ENCODE results near the gene ZNF774.
"Not testable (repeated sequence)": the region's sequence is repeated elsewhere in the genome, so short reads cannot be mapped to it uniquely, and the experiment has no call there.

ZNF774 gene

GRCh38 chr15:90340345-90340744, 11.7 kb upstream of the ZNF774 start:
- DNase-seq (ENCODE audit: insufficient read length, low spot score) (no peak), FAIRE-seq (no peak)
- no peak for TF ChIP-seq PAX5 (IDR thresholded peaks at IDR 0.05; ENCODE audit: insufficient read depth, low read length, severe bottlenecking)
- no peak for TF ChIP-seq TAF1 (IDR thresholded peaks at IDR 0.05; ENCODE audit: low read depth, low read length)
- TF ChIP-seq POU2F2 (IDR thresholded peaks at IDR 0.05; ENCODE audit: low read depth, low read length): no peak
- no peak for TF ChIP-seq POLR2AphosphoS5 (IDR thresholded peaks at IDR 0.05; ENCODE audit: low read depth, low read length)
- no peak for TF ChIP-seq SPI1 (IDR thresholded peaks at IDR 0.05; ENCODE audit: low read depth, low read length)
- TF ChIP-seq POLR2A (IDR thresholded peaks at IDR 0.05; ENCODE audit: low read depth, low read length): no peak

DNA sequence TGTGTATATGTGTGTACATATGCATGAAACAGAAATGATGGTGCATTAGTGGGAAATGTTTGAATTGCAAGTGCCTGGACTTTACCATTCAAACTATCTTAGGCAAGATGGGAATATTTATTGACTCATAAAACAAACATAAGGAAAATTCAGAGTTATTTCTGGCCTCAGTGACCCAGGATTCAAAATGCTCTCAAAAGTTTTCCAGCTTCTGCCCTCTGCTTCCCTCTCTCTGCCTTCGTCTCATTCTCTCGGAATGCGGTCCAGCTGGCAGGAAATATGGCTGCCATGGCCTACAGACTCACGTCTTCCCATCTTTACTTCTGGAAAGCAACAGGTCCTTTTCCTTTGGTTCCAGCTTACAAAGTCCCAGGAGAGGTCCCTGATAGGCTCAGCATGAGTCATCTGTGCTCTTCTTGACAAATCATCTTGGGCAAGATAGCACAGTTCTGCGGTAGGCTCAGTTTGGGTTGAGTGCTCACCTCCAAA, 8.7 kb upstream of the ZNF774 start:
- no peak for TF ChIP-seq PAX5 (IDR thresholded peaks at IDR 0.05; ENCODE audit: insufficient read depth, low read length, severe bottlenecking)
- no peak for TF ChIP-seq POU2F2 (IDR thresholded peaks at IDR 0.05; ENCODE audit: low read depth, low read length)
- TF ChIP-seq POLR2AphosphoS5 (IDR thresholded peaks at IDR 0.05; ENCODE audit: low read depth, low read length): no peak
- TF ChIP-seq POLR2A (IDR thresholded peaks at IDR 0.05; ENCODE audit: low read depth, low read length): no peak
- TF ChIP-seq TAF1 (IDR thresholded peaks at IDR 0.05; ENCODE audit: low read depth, low read length): no peak
- TF ChIP-seq SPI1 (IDR thresholded peaks at IDR 0.05; ENCODE audit: low read depth, low read length): no peak
- FAIRE-seq (no peak), DNase-seq (ENCODE audit: insufficient read length, low spot score) (no peak)

DNA sequence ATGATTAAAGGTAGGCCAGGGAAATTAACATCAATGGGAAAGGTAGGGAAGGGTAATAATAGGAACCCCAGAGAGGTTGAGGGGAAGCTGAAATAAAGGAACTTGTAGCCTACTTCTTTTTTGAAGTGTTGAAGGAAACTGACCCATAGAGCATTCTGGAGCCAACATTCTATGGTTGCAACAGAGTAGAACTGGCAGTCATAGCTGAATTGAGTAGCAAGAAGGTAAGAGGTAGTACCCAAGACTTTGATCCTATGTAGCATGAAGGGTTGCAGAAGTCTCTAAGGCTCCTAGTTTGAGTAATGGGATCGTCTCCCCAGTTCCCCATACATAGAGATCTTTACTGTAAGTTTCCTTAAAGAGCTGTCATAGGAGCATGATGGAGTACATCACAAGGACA, 7.4 kb upstream of the ZNF774 start:
- TF ChIP-seq SPI1 (IDR thresholded peaks at IDR 0.05; ENCODE audit: low read depth, low read length): no peak
- TF ChIP-seq TAF1 (IDR thresholded peaks at IDR 0.05; ENCODE audit: low read depth, low read length): no peak
- no peak for TF ChIP-seq POLR2AphosphoS5 (IDR thresholded peaks at IDR 0.05; ENCODE audit: low read depth, low read length)
- no peak for TF ChIP-seq PAX5 (IDR thresholded peaks at IDR 0.05; ENCODE audit: insufficient read depth, low read length, severe bottlenecking)
- TF ChIP-seq POU2F2 (IDR thresholded peaks at IDR 0.05; ENCODE audit: low read depth, low read length): no peak
- TF ChIP-seq POLR2A (IDR thresholded peaks at IDR 0.05; ENCODE audit: low read depth, low read length): no peak
- DNase-seq (ENCODE audit: insufficient read length, low spot score): no peak
- no peak for FAIRE-seq

GRCh38 chr15:90345857-90346256, 6.2 kb upstream of the ZNF774 start:
- DNase-seq (ENCODE audit: insufficient read length, low spot score) (no peak), FAIRE-seq (no peak)
- TF ChIP-seq POLR2A (IDR thresholded peaks at IDR 0.05; ENCODE audit: low read depth, low read length) (no peak), POU2F2 (IDR thresholded peaks at IDR 0.05; ENCODE audit: low read depth, low read length) (no peak), SPI1 (IDR thresholded peaks at IDR 0.05; ENCODE audit: low read depth, low read length) (no peak), POLR2AphosphoS5 (IDR thresholded peaks at IDR 0.05; ENCODE audit: low read depth, low read length) (no peak), PAX5 (IDR thresholded peaks at IDR 0.05; ENCODE audit: insufficient read depth, low read length, severe bottlenecking) (no peak)

GRCh38 chr15:90347431-90348065, 4.5 kb upstream of the ZNF774 start:
- not testable (repeated sequence) for DNase-seq (ENCODE audit: insufficient read length, low spot score); FAIRE-seq

DNA sequence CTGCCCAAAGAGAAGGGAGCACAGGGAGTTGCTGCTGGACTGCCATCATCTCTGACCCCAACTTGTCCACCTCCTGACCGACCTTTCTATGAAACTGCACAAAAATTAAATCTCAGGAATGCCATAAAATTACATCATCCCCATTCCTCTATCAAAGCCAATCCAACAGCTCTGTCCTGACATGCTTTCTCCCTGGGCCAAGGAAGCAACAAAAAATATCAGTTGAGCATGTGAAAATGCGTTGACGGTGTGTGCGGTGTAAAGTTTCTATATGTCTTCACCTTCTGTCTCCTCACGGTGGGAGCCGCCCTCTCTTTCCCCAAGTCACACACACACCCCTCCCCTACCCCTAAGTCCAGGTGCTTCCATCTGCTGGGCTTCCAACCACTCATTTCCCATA, 3.6 kb upstream of the ZNF774 start:
- TF ChIP-seq POU2F2 (IDR thresholded peaks at IDR 0.05; ENCODE audit: low read depth, low read length) (no peak), SPI1 (IDR thresholded peaks at IDR 0.05; ENCODE audit: low read depth, low read length) (no peak), POLR2A (IDR thresholded peaks at IDR 0.05; ENCODE audit: low read depth, low read length) (no peak), TAF1 (IDR thresholded peaks at IDR 0.05; ENCODE audit: low read depth, low read length) (no peak), PAX5 (IDR thresholded peaks at IDR 0.05; ENCODE audit: insufficient read depth, low read length, severe bottlenecking) (no peak), POLR2AphosphoS5 (IDR thresholded peaks at IDR 0.05; ENCODE audit: low read depth, low read length) (no peak)
- FAIRE-seq (no peak), DNase-seq (ENCODE audit: insufficient read length, low spot score) (no peak)

GRCh38 chr15:90349072-90349471, 3.0 kb upstream of the ZNF774 start:
- DNase-seq (ENCODE audit: insufficient read length, low spot score): no peak
- TF ChIP-seq POLR2A (IDR thresholded peaks at IDR 0.05; ENCODE audit: low read depth, low read length) (no peak), POU2F2 (IDR thresholded peaks at IDR 0.05; ENCODE audit: low read depth, low read length) (no peak), TAF1 (IDR thresholded peaks at IDR 0.05; ENCODE audit: low read depth, low read length) (no peak), POLR2AphosphoS5 (IDR thresholded peaks at IDR 0.05; ENCODE audit: low read depth, low read length) (no peak), SPI1 (IDR thresholded peaks at IDR 0.05; ENCODE audit: low read depth, low read length) (no peak), PAX5 (IDR thresholded peaks at IDR 0.05; ENCODE audit: insufficient read depth, low read length, severe bottlenecking) (no peak)
- no peak for FAIRE-seq

GRCh38 chr15:90349821-90350220, 2.3 kb upstream of the ZNF774 start:
- no peak for TF ChIP-seq SPI1 (IDR thresholded peaks at IDR 0.05; ENCODE audit: low read depth, low read length)
- no peak for TF ChIP-seq PAX5 (IDR thresholded peaks at IDR 0.05; ENCODE audit: insufficient read depth, low read length, severe bottlenecking)
- no peak for TF ChIP-seq POLR2A (IDR thresholded peaks at IDR 0.05; ENCODE audit: low read depth, low read length)
- no peak for TF ChIP-seq POU2F2 (IDR thresholded peaks at IDR 0.05; ENCODE audit: low read depth, low read length)
- no peak for TF ChIP-seq POLR2AphosphoS5 (IDR thresholded peaks at IDR 0.05; ENCODE audit: low read depth, low read length)
- TF ChIP-seq TAF1 (IDR thresholded peaks at IDR 0.05; ENCODE audit: low read depth, low read length): no peak
- FAIRE-seq (no peak), DNase-seq (ENCODE audit: insufficient read length, low spot score) (no peak)

DNA sequence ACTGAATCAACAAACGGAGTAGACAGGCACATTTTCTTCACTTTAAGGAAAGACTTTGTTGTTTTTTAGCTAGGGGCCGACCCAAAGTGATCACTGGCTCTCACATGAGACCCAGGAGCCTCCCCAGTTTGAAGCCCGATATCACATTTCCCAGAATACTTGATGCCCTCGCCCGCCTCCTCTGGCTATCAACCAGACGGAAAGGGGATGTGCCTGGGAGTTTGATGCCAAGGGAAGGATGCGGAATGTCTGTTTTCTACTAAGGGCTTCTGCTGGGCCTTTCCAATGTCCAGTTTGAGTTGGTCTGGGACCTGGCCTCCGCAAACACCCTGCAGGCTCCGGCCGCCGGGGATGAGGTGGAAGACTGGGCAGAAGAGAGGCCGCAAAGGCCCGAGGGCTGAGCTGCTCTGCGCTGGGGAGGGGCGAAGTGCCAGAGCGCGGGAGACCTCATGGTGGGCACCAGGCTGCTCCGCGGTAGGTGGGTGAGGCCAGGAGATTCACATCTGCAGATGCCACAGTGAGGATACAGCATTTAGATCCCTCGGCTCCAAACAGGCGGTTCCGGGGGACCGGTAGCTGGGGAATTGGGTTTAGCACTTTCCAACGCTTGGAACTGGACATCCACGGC, 491 bp upstream of the ZNF774 start:
- TF ChIP-seq POLR2AphosphoS5 (IDR thresholded peaks at IDR 0.05; ENCODE audit: low read depth, low read length): no peak
- TF ChIP-seq POLR2A (IDR thresholded peaks at IDR 0.05; ENCODE audit: low read depth, low read length): no peak
- no peak for TF ChIP-seq PAX5 (IDR thresholded peaks at IDR 0.05; ENCODE audit: insufficient read depth, low read length, severe bottlenecking)
- TF ChIP-seq TAF1 (IDR thresholded peaks at IDR 0.05; ENCODE audit: low read depth, low read length): no peak
- TF ChIP-seq POU2F2 (IDR thresholded peaks at IDR 0.05; ENCODE audit: low read depth, low read length): no peak
- no peak for TF ChIP-seq SPI1 (IDR thresholded peaks at IDR 0.05; ENCODE audit: low read depth, low read length)
- DNase-seq (ENCODE audit: insufficient read length, low spot score) (no peak), FAIRE-seq (no peak)

GRCh38 chr15:90354986-90355385, 2.9 kb downstream of the ZNF774 start:
- TF ChIP-seq POLR2AphosphoS5 (IDR thresholded peaks at IDR 0.05; ENCODE audit: low read depth, low read length) (no peak), POLR2A (IDR thresholded peaks at IDR 0.05; ENCODE audit: low read depth, low read length) (no peak), SPI1 (IDR thresholded peaks at IDR 0.05; ENCODE audit: low read depth, low read length) (no peak), PAX5 (IDR thresholded peaks at IDR 0.05; ENCODE audit: insufficient read depth, low read length, severe bottlenecking) (no peak), POU2F2 (IDR thresholded peaks at IDR 0.05; ENCODE audit: low read depth, low read length) (no peak), TAF1 (IDR thresholded peaks at IDR 0.05; ENCODE audit: low read depth, low read length) (no peak)
- DNase-seq (ENCODE audit: insufficient read length, low spot score) (no peak), FAIRE-seq (no peak)

All from GM12891 (cell line).